Stimulated activated naive CD8-positive, alpha-beta T cell treated with anti-CD3 and anti-CD28 coated beads, Interleukin-15, amount 100 ng/mL, for 72 hours (primary cell): ENCODE results near the gene RARA.
"Not testable (repeated sequence)": the region's sequence is repeated elsewhere in the genome, so short reads cannot be mapped to it uniquely, and the experiment has no call there.

Experiments
- ATAC-seq: fragments of 150-1000 bp; cut with Tn5 transposase; 2 replicates; pipeline ENCODE4 v1.10.0; 2021; ENCODE audit warnings: mild to moderate bottlenecking, moderate library complexity
- DNase-seq, 2 donors: peaks; one replicate each; pipeline ENCODE4 v3.0.0; 2021 to 2022
- H3K27ac Mint-ChIP-seq, 2 donors: one replicate each; pipeline ENCODE4 v1.8.0; 2022; ENCODE audit warnings: mild to moderate bottlenecking in 2 of 2, mixed read lengths in 2 of 2, moderate library complexity in 2 of 2
- H3K27me3 Mint-ChIP-seq: one replicate; pipeline ENCODE4 v1.8.0; 2022; ENCODE audit warnings: mixed read lengths
- H3K4me1 Mint-ChIP-seq: one replicate; pipeline ENCODE4 v1.8.0; 2022; ENCODE audit warnings: mild to moderate bottlenecking, mixed read lengths
- H3K4me3 Mint-ChIP-seq, 2 donors: one replicate each; pipeline ENCODE4 v1.8.0; 2022; ENCODE audit warnings: mild to moderate bottlenecking in 2 of 2, mixed read lengths in 2 of 2, moderate library complexity in 1 of 2
- H3K9me3 Mint-ChIP-seq, 2 donors: one replicate each; pipeline ENCODE4 v1.8.0; 2022; ENCODE audit warnings: mixed read lengths in 2 of 2

Gene RARA

GRCh38 chr17:40373324-40373723, 64.3 kb downstream of the RARA start:
- H3K4me1 Mint-ChIP-seq = peaks cover 39% of the 10 kb centered on the region
- ATAC-seq = peak; percentile 69
- peaks cover 0 to 8% of the 10 kb centered on the region in 2 donors for H3K9me3 Mint-ChIP-seq
- H3K27me3 Mint-ChIP-seq = peaks cover 9% of the 10 kb centered on the region
- H3K27ac Mint-ChIP-seq = no peak overlapping the region
- no peak for DNase-seq
- H3K4me3 Mint-ChIP-seq = no peak overlapping the region

- peaks cover 9% of the 10 kb centered on the region for H3K27me3 Mint-ChIP-seq
- H3K9me3 Mint-ChIP-seq = peaks cover 0 to 8% of the 10 kb centered on the region in 2 donors
- no peak for ATAC-seq
- no peak overlapping the region for H3K27ac Mint-ChIP-seq
- no peak overlapping the region for H3K4me3 Mint-ChIP-seq
- peaks cover 39% of the 10 kb centered on the region for H3K4me1 Mint-ChIP-seq
- DNase-seq = no peak
Measured at GRCh38 chr17:40373999-40374398, 65.0 kb downstream of the RARA start.

- no peak overlapping the region for H3K4me3 Mint-ChIP-seq
- peaks cover 9% of the 10 kb centered on the region for H3K27me3 Mint-ChIP-seq
- peaks cover 0 to 8% of the 10 kb centered on the region in 2 donors for H3K9me3 Mint-ChIP-seq
- DNase-seq (no peak), ATAC-seq (no peak)
- H3K27ac Mint-ChIP-seq = peak overlapping the region in 1 of 2 donors; percentile 63
- H3K4me1 Mint-ChIP-seq = peaks cover 39% of the 10 kb centered on the region
Measured at GRCh38 chr17:40374821-40375498, 66.0 kb downstream of the RARA start.

GRCh38 chr17:40375786-40376185, 66.8 kb downstream of the RARA start:
- Mint-ChIP-seq H3K4me1 (peaks cover 39% of the 10 kb centered on the region), H3K27me3 (peaks cover 17% of the 10 kb centered on the region)
- not testable (repeated sequence) for H3K4me3 Mint-ChIP-seq, H3K9me3 Mint-ChIP-seq, H3K27ac Mint-ChIP-seq, ATAC-seq
- DNase-seq = peak in 1 of 2 donors; percentile 6

- DNase-seq, H3K9me3 Mint-ChIP-seq, H3K27ac Mint-ChIP-seq: not testable (repeated sequence)
- H3K4me1 Mint-ChIP-seq = peaks cover 35% of the 10 kb centered on the region
- peaks cover 19% of the 10 kb centered on the region for H3K27me3 Mint-ChIP-seq
- peak overlapping the region; percentile 20 to 72 for H3K4me3 Mint-ChIP-seq
- peak; percentile 28 for ATAC-seq
Measured at GRCh38 chr17:40376541-40376940, 67.6 kb downstream of the RARA start.

GRCh38 chr17:40377832-40378231, 68.9 kb downstream of the RARA start:
- Mint-ChIP-seq H3K27me3 (peaks cover 19% of the 10 kb centered on the region), H3K27ac (no peak overlapping the region), H3K9me3 (peaks cover 0 to 8% of the 10 kb centered on the region in 2 donors), H3K4me1 (peaks cover 22% of the 10 kb centered on the region), H3K4me3 (no peak overlapping the region)
- DNase-seq (no peak), ATAC-seq (no peak)

GRCh38 chr17:40378966-40379365, 70.0 kb downstream of the RARA start:
- H3K9me3 Mint-ChIP-seq = peaks cover 0 to 8% of the 10 kb centered on the region in 2 donors
- peaks cover 10% of the 10 kb centered on the region for H3K4me1 Mint-ChIP-seq
- ATAC-seq = no peak
- H3K4me3 Mint-ChIP-seq = no peak overlapping the region
- H3K27ac Mint-ChIP-seq = no peak overlapping the region
- no peak for DNase-seq
- H3K27me3 Mint-ChIP-seq = peaks cover 19% of the 10 kb centered on the region

GRCh38 chr17:40382251-40382650, 73.3 kb downstream of the RARA start:
- DNase-seq (no peak), ATAC-seq (no peak)
- Mint-ChIP-seq H3K27me3 (peaks cover 11% of the 10 kb centered on the region), H3K9me3 (no peaks in the 10 kb centered on the region), H3K27ac (no peak overlapping the region), H3K4me1 (no peaks in the 10 kb centered on the region), H3K4me3 (no peak overlapping the region)

GRCh38 chr17:40386555-40386954, 77.6 kb downstream of the RARA start:
- not testable (repeated sequence) for H3K27ac Mint-ChIP-seq, H3K4me3 Mint-ChIP-seq, DNase-seq, H3K27me3 Mint-ChIP-seq, H3K9me3 Mint-ChIP-seq, ATAC-seq, H3K4me1 Mint-ChIP-seq

GRCh38 chr17:40399185-40399584, 90.2 kb downstream of the RARA start:
- Mint-ChIP-seq H3K27ac (no peak overlapping the region), H3K4me3 (no peak overlapping the region), H3K27me3 (no peaks in the 10 kb centered on the region), H3K4me1 (no peaks in the 10 kb centered on the region), H3K9me3 (no peaks in the 10 kb centered on the region)
- DNase-seq = no peak
- no peak for ATAC-seq

GRCh38 chr17:40402668-40403067, 93.7 kb downstream of the RARA start:
- Mint-ChIP-seq H3K27me3 (no peaks in the 10 kb centered on the region), H3K9me3 (no peaks in the 10 kb centered on the region), H3K4me1 (no peaks in the 10 kb centered on the region), H3K4me3 (no peak overlapping the region), H3K27ac (no peak overlapping the region)
- DNase-seq (no peak), ATAC-seq (peak; percentile 26)

- H3K4me1 Mint-ChIP-seq = no peaks in the 10 kb centered on the region
- H3K27ac Mint-ChIP-seq = no peak overlapping the region
- no peak for DNase-seq
- no peak overlapping the region for H3K4me3 Mint-ChIP-seq
- no peaks in the 10 kb centered on the region for H3K9me3 Mint-ChIP-seq
- no peak for ATAC-seq
- H3K27me3 Mint-ChIP-seq = no peaks in the 10 kb centered on the region
Measured at GRCh38 chr17:40404003-40404402, 95.0 kb downstream of the RARA start.
